HG03520 (cell line): Measurements from ENCODE around the gene ST3GAL5.

Source experiments
- ATAC-seq: cut with Tn5 transposase; IDR thresholded peaks from one replicate; pipeline ENCODE4 v1.9.1; 2021; ENCODE audit warnings: mild to moderate bottlenecking, moderate library complexity; ENCODE audit not compliant: unreplicated experiment

ST3GAL5 gene

DNA sequence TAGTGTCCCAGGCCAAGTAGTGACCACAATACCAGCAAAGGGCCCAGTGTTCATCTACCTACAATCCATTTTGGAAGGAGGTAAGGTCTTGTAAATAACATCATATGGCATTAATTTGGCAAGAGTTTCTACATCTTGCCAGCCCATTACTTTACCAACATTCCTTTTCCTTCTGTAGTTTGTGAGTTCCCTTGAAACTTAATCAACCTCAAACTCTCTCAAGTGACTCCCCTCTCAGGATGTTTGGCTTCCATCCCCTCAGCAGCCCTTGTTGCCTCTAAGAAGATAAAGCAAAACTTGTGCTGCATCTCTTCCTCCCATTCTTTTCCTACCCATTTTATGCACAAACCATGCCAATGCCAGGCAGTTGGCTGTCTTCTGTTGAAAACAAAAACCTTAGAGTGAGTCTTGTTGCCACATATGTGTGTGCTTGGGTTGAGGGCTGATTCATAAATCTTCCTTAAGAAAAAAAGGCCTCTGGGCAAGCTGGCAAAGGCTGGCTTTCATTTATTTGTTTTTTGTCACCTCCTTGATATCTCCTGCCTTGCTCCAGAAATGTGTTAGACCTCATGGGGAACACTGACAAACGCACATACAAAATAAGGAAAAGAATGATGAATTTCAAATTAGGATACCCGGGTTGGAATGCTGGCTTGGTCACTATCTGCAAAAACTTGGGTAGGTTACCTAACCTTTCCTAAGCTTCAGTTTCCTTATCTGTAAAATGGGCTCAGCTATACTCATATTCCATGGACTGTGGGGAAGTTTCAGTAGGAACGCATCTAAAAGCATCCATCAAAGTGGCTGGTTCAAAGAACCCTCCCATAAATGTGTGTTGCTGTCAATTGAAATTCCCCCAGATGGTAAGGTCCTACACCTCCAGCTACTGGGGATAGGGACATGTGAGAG lies 29.4 kb upstream of the ST3GAL5 start:
- ATAC-seq, result no peak

DNA sequence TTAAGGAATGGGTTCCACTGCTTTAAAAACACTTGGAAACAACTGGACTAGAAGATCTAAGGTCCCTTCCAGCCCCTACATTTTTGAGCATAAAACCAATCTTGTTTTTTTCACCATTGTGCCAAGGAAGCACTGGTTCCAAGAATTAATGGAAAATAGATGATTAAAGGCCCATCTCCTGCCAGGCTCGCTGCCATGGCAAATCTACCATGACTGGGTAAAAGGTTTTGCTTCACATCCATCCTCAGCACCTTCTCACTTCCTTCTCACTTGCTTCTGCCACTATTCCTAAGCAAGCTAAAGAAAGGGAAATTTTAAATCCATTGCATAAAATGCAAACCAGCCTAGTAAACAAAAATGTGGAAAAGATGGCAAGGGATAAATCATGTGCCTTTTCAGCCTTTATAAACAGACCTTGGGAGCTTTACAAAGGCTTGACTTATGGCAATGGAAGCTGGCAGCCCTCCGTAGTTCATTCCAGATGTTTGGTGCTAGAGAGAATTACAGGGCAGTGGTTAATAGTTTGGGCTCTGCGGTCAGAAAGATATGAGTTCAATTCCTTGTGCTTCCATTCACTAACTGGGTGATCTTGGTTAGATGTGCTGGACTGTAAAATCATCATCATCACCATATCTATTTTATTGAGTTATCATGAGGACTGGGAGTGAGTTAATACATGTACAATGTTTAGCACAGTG lies 27.0 kb upstream of the ST3GAL5 start:
- ATAC-seq, result no peak

DNA sequence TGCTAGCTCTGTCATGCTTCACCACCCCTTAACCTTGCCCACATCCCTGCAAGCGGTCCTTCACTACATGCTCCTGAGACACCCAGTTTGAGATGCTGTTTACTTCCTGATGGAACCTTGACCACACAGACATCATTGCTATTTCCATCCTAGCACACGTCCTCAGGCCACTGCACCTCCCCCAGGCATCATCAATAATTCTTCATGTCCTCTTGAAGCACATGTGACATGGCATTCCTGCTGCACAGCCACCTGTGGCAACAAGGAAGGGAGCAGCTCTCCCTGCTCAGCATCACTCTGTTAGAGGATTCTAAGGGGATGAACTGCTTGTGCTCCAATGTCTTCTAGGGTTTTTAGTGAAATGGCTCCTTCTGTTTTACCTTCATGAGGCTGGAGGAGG lies 26.1 kb upstream of the ST3GAL5 start:
- no peak for ATAC-seq

DNA sequence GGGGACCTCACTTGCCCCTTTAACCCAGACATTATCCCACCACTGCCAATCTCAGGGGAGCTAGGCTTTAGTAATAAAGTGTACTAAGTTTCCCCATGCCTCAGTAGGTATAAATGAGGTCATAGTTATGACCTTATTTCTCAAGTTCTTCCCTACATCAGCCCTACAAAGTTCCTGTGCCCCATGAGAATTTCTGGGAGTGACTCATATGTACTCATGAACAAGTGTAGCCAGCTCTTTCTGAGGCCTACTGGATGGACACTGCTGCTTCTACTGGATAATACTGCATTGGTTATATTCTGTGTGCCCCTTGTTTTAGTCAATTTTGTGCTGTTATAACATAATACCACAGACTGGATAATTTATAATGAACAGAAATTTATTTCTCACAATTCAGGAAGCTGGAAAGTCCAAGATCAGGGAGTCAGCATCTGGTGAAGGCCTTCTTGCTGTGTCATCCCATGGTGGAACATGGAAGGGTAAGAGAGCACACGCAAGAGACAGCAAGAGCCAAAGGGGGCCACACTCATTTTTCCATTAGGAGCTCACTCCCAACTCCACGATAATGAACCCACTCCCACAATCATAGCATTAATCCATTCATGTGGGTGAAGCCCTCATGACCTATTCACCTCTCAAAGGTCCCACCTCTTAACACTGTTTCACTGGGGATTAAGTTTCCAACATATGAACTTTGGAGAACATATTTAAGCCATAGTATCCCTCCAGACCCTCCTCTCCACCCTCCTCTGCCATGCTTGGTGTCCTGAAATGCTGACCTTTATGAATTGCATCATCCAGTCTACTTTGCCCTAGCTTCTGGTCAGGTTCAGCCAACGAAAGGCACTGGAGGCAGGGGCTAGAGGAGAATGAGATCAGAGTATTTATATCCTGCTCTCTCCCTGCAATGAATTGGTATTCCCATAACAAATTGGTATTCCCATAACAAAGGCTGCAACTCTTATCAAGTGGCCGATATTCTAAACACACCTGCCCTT lies 25.4 kb upstream of the ST3GAL5 start:
- ATAC-seq, result no peak

DNA sequence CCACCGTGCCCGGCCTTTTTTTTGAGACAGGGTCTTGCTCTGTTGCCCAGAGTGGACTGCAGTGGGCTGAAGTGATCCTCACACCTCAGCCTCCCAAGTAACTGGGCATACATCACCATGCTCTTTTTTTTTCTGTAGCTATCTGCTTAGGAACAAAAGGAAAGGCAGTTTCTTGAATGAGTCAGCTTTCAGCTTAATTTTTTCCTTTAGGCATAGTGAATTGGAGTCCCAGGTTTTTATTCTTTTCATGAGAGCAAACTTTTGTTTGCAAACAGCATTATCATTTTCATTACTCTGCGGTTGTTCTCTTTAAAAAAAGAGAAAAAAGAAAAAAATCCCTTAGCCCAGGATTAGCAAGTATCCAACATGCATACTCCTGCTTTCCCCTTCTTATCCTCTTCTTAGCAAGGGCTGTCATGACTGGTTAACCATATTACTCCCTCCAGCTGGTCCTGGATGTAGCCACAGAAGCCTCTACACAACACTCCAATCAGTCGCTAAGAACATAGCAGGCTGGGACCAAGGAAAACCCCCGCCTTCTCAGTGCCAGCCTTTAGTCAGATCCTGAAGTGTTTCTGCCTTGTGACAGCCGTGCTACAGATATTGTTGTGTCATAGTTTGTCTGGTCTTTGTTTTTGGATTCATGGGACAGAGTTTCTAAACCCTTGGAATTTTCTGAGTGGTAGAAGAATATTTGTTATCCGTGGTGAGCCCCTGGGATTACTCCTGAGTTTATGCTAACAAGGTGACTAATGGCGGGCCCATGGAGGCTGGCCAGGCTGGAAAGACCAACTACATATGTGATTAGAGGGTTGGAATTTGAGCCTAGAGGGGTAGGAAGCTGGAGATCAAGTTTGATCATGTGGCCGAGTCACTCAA lies 23.3 kb upstream of the ST3GAL5 start:
- no peak for ATAC-seq

DNA sequence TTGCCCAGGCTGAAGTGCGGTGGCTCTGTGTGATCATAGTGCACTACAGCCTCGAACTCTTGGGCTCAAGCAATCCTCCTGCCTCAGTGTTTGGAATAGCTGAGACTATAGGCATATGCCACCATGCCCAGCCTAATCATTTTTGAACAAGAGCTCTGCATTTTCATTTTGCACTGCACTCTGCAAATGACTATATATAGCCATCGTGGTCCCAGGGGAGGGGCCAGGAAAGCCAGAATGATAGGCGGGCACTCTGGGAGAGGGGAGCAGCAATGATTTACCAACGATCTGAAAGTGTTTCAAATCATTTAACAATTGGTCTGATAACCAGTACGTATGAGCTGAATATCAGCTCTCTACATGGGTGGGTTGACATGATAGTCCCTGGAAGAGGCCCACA lies 22.3 kb upstream of the ST3GAL5 start:
- ATAC-seq, result no peak

DNA sequence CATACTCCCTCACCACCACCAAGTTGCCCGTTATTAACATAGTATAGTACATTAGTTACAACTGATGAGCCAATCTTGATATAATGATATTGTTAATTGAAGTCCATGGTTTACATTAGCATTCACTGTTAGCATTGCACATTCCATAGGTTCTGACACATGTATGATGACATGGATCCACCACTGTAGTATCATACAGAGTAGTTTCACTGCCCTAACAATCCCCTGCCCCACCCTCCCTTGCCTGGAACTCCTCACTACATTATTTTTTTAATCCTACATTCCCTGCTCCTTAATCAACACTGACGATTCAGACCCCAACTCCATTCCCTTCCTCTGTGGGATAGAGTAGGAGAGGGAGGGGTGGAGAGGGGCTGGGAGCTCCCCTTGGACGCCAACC lies 20.2 kb upstream of the ST3GAL5 start:
- ATAC-seq, result no peak

DNA sequence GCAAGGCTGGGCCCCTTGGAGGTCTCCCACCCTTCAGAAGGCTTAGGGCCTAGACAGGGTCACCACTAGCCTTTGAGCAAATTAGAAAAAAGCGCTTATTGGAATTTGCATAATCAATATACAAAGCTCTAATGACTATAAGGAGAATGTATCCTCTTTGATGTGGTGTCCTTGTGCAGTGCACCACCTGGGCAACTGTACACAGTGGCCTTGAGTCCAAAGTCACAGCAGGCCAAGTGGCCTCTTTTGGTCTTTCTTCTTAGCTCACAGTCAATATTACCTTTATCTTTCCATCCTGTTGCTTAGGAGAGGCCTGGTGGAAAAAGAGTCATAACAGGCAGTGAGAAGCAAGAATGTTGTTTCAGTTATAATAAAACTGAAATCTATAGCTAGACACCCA lies 19.7 kb upstream of the ST3GAL5 start:
- ATAC-seq, result no peak

DNA sequence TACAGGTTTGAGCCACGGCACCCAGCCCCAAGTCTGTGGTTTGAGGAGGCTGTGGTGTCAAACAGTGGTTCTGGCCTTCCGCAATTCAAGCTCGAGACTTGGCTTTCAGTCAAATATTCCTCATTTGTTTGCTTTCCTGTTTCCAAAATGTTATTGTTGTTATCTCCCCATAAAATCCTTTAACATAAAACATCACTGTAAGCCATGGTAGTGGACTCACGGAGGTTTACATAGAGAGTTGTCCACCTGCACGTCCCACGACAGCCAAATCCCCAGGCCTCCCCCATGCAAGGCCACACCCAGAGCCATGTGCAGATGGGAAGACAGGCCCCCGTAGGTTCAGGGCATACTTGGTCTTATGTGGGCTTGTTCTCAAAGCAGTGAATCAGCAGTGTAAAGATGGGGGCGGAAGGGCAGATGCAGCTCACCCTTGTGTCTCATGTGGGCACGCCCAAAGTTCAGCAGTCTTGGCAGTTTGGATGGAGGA lies 18.9 kb upstream of the ST3GAL5 start:
- no peak for ATAC-seq

DNA sequence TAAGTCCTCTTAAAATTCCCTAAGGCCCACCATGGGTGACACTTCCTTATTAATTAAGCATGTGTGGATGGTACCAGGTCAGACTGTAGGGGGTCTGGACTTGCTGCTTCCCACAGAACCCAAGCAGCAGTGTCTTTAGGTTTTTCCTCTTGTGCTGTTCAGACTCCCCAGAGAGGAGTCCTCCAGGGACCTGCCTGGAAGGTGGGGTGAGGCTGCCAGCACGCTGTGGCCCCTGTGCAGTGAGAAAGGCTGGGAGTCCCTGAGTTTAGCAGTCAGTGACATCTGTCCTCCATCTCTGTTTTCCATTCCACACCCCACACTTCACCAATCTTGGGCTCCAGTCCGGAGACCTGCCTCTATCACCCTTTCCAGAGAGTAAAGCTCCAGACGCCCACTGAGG lies 18.0 kb upstream of the ST3GAL5 start:
- ATAC-seq, result no peak

DNA sequence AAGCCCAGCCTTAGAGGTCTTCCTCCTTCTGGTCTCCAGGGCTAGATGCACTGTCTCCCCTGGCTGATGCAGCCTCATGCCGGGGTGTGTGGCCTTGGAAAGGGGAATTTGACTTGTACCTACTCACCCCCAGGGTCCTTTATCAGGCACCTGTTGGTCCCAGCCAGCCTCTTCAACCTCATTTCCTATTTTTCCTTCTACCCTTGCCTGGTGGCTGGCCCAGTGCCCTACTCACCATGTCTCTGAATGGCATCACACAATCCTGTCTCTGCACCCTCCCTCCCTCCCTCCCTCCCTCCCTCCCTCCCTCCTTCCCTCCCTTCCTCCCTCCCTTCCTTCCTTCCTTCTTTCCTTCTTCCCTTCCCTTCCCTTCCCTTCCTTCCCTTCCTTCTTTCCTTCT lies 17.1 kb upstream of the ST3GAL5 start:
- ATAC-seq, result no peak

DNA sequence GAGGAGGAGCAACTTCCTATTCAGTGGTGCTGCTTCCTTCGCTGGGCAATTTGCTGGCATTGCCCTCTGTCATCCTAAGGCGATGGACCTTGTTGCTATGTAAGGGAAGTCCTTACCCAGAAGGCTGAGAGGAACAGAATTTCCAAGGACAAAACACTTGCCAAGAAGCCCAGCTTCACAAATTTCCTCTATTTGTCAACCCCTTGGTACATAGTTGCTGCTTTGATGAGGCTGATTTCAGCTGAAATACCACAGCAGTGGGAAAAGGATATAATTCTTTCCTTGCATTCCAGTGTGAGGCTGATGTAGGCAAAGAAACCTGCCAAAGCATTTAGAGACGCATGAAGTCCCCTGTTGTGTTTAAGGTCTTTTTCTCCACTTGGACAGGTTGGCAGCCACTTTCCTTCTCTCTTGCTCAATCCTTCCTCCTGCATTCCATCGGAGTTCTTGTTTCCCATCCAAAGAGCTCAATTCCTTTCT lies 16.4 kb upstream of the ST3GAL5 start:
- no peak for ATAC-seq

DNA sequence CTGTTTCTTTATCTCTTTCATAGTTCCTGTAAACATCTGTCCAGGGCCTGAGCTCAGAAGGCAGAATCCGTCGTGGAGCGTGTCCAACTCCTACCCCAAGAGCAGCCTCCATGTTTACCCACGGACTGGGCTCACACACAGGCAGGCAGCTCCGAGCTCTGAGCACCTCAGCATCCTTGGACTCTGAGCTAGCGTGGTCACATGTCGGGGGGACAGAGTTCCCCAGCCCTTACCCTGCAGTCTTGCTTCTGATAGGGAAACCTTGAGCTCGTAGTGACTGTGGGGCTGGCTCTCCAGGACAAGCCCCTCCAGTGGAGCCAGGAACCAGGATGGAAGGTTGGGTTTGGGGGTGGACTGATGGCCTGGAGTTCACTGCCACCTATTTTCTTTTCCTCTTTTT lies 15.1 kb upstream of the ST3GAL5 start:
- no peak for ATAC-seq

DNA sequence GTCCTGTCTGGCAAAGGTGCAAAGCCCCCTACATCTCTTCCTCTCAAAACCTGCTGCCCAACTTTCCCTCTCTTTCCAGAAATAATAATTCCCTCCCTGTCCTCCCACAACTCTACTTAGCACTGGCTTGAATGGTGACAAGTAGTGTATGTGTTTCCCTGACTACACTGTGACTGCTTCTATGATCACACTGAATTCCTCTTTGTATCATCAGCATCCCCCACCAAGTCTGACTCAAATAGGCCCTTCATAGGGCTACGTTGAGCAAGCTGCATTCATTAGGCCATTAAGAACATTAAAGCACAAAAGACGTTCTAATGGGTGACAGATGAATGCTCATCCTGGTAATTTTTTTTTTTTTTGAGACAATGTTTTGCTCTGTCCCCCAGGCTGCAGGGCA lies 13.7 kb upstream of the ST3GAL5 start:
- ATAC-seq, result no peak

DNA sequence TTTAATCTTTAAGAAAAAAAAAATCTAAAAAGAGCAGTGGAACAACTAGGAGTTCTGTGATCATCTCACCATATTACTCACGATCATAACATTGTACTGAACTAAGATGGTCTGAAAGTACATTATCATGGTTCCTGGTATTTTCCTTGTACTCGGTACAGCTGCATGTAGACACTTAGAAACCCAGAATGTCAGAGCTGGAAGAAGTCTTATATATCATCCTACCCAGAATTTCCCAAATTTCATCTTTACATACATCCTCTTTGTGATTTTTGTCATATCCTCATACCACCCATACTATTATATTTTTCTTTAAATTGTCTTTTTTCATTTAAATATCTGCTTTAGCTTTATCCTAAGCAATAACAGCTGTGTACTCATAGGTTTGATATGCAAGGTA lies 12.4 kb upstream of the ST3GAL5 start:
- ATAC-seq, result no peak

DNA sequence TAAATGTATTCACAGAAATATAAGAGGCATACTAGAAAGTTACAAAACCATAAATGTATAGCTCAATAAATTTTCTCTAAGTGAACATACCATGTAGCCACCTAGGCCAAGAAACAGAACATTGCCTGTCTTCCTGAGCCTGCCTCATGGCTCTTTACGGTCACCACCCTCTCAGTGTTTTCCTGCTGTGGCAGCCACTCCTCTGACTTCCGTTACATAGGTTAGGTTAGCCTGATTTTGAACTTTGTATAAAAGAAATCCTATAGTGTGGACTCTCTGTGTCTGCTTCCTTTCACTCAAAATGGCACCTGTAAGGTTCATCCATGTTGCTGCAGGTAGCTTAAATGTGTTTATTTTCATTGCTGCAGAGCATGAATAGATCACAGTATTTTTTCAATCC lies 11.6 kb upstream of the ST3GAL5 start:
- ATAC-seq, result no peak

DNA sequence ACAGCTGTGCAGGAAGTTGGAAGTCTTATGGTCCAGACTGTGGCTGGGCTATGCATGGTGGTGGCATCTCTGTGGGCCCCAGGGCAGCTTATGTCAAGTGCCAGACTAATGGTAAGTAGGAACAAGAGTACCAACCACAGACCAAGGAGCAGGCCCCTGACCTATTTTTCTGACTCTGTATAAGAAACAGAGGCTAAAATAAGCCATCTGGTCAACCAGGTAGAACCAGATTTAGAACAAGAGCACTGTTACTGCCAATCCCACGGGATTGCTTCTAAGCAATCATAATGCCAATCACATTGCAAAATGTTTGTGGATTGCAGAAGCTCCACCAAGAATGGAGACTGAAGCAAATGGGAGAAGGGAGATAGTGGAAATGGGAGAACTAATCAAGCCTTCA lies 11.1 kb upstream of the ST3GAL5 start:
- ATAC-seq, result no peak

DNA sequence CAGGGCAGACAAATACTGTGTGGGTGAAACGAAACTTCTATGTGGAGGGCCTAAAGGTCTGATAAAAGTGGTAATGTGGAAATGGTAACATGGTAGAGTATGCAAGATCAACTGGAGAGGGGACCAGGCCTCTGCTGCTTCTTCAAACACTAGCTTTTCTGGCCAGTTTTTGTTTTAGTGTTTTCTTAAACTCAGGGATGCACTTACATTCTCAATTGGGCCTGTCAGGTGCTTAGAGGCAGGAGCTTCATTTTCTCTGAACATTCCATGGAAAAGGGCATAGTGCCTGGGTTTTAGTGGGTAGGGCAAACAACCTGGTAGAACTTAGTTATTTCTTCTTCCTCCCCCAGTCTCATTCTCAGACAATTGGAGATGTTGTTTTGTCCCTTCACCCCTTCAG lies 10.5 kb upstream of the ST3GAL5 start:
- no peak for ATAC-seq

DNA sequence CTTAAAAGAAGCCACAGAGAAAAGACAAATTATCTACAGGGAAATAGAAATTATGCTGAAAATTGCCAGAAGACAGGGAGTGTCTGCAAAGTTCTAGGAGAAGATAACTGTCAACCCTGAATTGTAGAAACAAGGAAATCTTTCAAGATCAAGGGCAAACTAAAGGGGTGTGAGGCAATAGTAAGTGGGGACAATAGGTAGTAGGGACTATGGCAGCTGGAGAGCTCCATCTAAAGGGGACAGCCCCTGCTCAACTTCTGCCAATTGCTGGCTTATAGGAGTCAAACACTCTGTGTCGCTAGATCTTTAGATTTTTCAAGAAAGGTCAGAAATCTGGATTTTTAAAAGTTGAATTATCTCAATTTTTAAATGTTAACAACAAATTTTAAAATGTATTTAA lies 10.1 kb upstream of the ST3GAL5 start:
- no peak for ATAC-seq
